GM23338 (cell line): Measurements from ENCODE around the gene CFAP74. TPM values are rescaled to one million over a fixed set of nuclear protein-coding genes. Genes with fewer than 3 reads are reported as not detected.

Experiments used
- ATAC-seq: fragments of 200-7000 bp; cut with Tn5 transposase; 3 replicates; pipeline ENCODE4 v1.9.1; 2020
- DNase-seq: peaks from one replicate; pipeline ENCODE4 v3.0.0-alpha.2; 2015; ENCODE audit warnings: low spot score
- H2AFZ ChIP-seq: fragments of 200-600 bp; sonication (generic); 2 replicates; pipeline ENCODE4 v1.8.0; 2016; ENCODE audit warnings: antibody characterized with exemption, mild to moderate bottlenecking, moderate library complexity
- H3F3A ChIP-seq: fragments of 200-600 bp; sonication (generic); replicated peaks from 2 replicates; pipeline ENCODE4 v1.8.0; 2017; ENCODE audit warnings: antibody characterized with exemption, mixed run types, low read depth
- H3K27ac ChIP-seq: fragments of 200-600 bp; sonication (generic); 2 replicates; pipeline ENCODE4 v1.6.1; 2016; ENCODE audit warnings: low read depth
- H3K27me3 ChIP-seq: fragments of 200-600 bp; sonication (generic); 2 replicates; pipeline ENCODE4 v1.8.0; 2016; ENCODE audit warnings: mild to moderate bottlenecking, mixed run types, moderate library complexity; ENCODE audit not compliant: insufficient read depth
- H3K36me3 ChIP-seq: fragments of 200-600 bp; sonication (generic); 2 replicates; pipeline ENCODE4 v1.8.0; 2016; ENCODE audit warnings: mild to moderate bottlenecking; ENCODE audit not compliant: insufficient read depth
- H3K4me1 ChIP-seq: fragments of 200-600 bp; sonication (generic); 2 replicates; pipeline ENCODE4 v1.8.0; 2016; ENCODE audit warnings: mild to moderate bottlenecking, moderate library complexity; ENCODE audit not compliant: insufficient read depth
- H3K4me2 ChIP-seq: fragments of 200-600 bp; sonication (generic); 2 replicates; pipeline ENCODE4 v1.7.1; 2017; ENCODE audit warnings: mixed run types
- H3K4me3 ChIP-seq: fragments of 200-600 bp; sonication (generic); 2 replicates; pipeline ENCODE4 v1.6.1; 2016; ENCODE audit warnings: mixed run types
- H3K79me2 ChIP-seq: fragments of 200-600 bp; sonication (generic); replicated peaks from 2 replicates; pipeline ENCODE4 v1.8.0; 2017; ENCODE audit warnings: mild to moderate bottlenecking; ENCODE audit not compliant: insufficient read depth
- H3K9me2 ChIP-seq: fragments of 200-600 bp; sonication (generic); 2 replicates; pipeline ENCODE4 v1.8.0; 2017; ENCODE audit not compliant: insufficient read depth
- H4K20me1 ChIP-seq: fragments of 200-600 bp; sonication (generic); replicated peaks from 2 replicates; pipeline ENCODE4 v1.8.0; 2017; ENCODE audit warnings: mild to moderate bottlenecking; ENCODE audit not compliant: insufficient read depth
- H3K27ac Mint-ChIP-seq: 2 replicates; pipeline ENCODE4 v1.8.0; 2020; ENCODE audit warnings: inconsistent platforms, mild to moderate bottlenecking, moderate library complexity, mixed read lengths
- H3K27me3 Mint-ChIP-seq: 3 replicates; pipeline ENCODE4 v1.8.0; 2022; ENCODE audit warnings: low read depth, mild to moderate bottlenecking, moderate library complexity, mixed read lengths, inconsistent platforms; ENCODE audit not compliant: insufficient read depth, poor library complexity
- H3K36me3 Mint-ChIP-seq: 3 replicates; pipeline ENCODE4 v1.8.0; 2021; ENCODE audit warnings: low read depth, mild to moderate bottlenecking, inconsistent platforms, moderate library complexity, mixed read lengths
- H3K4me1 Mint-ChIP-seq: 3 replicates; pipeline ENCODE4 v1.8.0; 2020; ENCODE audit warnings: mild to moderate bottlenecking, inconsistent platforms, mixed read lengths
- H3K4me3 Mint-ChIP-seq: 3 replicates; pipeline ENCODE4 v1.8.0; 2021; ENCODE audit warnings: moderate library complexity, mild to moderate bottlenecking, inconsistent platforms, mixed read lengths
- H3K9me3 Mint-ChIP-seq: 3 replicates; pipeline ENCODE4 v1.8.0; 2020; ENCODE audit warnings: moderate library complexity, mild to moderate bottlenecking, inconsistent platforms, mixed read lengths
- CREB1 ChIP-seq: fragments of 250-450 bp; sonication (Bioruptor Pico); IDR thresholded peaks from 2 replicates; pipeline ENCODE4 v1.5.0; 2020; ENCODE audit warnings: low read depth, mild to moderate bottlenecking, moderate library complexity
- ETS1 ChIP-seq: IDR thresholded peaks from 2 replicates; pipeline ENCODE4 v1.6.1; 2016; ENCODE audit warnings: antibody characterized with exemption
- EZH2 ChIP-seq: fragments of 200-600 bp; sonication (generic); IDR thresholded peaks from one replicate; pipeline ENCODE4 v1.8.0; 2017; ENCODE audit warnings: antibody characterized with exemption, mild to moderate bottlenecking, low read depth; ENCODE audit not compliant: unreplicated experiment
- EZH2phosphoT487 ChIP-seq: fragments of 200-600 bp; sonication (generic); IDR thresholded peaks from one replicate; pipeline ENCODE4 v1.8.1; 2018; ENCODE audit warnings: antibody characterized with exemption; ENCODE audit not compliant: unreplicated experiment
- JUNB ChIP-seq: IDR thresholded peaks from one replicate; pipeline ENCODE4 v1.6.1; 2016; ENCODE audit warnings: antibody characterized with exemption; ENCODE audit not compliant: unreplicated experiment
- POLR2AphosphoS5 ChIP-seq: IDR thresholded peaks from 2 replicates; pipeline ENCODE4 v1.6.1; 2016; ENCODE audit warnings: antibody characterized with exemption, low read depth
- STAT1 ChIP-seq: IDR thresholded peaks from one replicate; pipeline ENCODE4 v1.6.1; 2016; ENCODE audit warnings: antibody characterized with exemption; ENCODE audit not compliant: unreplicated experiment
- ZNF114 ChIP-seq: fragments of 250-450 bp; sonication (Bioruptor Pico); IDR thresholded peaks from 2 replicates; pipeline ENCODE4 v1.5.0; 2020; ENCODE audit warnings: mild to moderate bottlenecking, moderate library complexity
- ZNF331 ChIP-seq: fragments of 250-450 bp; sonication (Bioruptor Pico); IDR thresholded peaks from 2 replicates; pipeline ENCODE4 v1.5.0; 2020; ENCODE audit warnings: low read depth, mild to moderate bottlenecking, moderate library complexity
- ZNF462 ChIP-seq: fragments of 250-450 bp; sonication (Bioruptor Pico); IDR thresholded peaks from 2 replicates; pipeline ENCODE4 v1.5.0; 2020; ENCODE audit warnings: mild to moderate bottlenecking, moderate library complexity
- polyA plus RNA-seq: library from polyadenylated mRNA; unstranded; fragments of >200 nt; fragmentation: Nextera tagmentation; extraction: Ambion mirVana; gene quantifications from 2 replicates; pipeline ENCODE4 v1.2.1, GENCODE V29; 2016
- total RNA-seq: library from RNA; depleted of rRNA; stranded (reverse); fragments of >200 nt; shearing (Covaris generic); gene quantifications from 2 replicates; pipeline ENCODE4 v1.2.3, GENCODE V29; 2014

CFAP74 gene
- total and polyA plus RNA-seq, 2 experiments from 2014 or later, result 0.21 TPM; not detected in 1

- no peaks in the 10 kb centered on the region for H3K9me3 Mint-ChIP-seq
- Histone ChIP-seq H3K79me2 (no peaks in the 10 kb centered on the region), H4K20me1 (no peaks in the 10 kb centered on the region), H3K27ac (no peak overlapping the region), H2AFZ (no peak overlapping the region), H3K9me2 (no peaks in the 10 kb centered on the region), H3K27me3 (no peaks in the 10 kb centered on the region), H3F3A (no peaks in the 10 kb centered on the region), H3K36me3 (no peaks in the 10 kb centered on the region), H3K4me1 (no peaks in the 10 kb centered on the region), H3K4me2 (no peak overlapping the region), H3K4me3 (no peak overlapping the region)
- no peak for DNase-seq
- no peak overlapping the region for H3K27ac Mint-ChIP-seq
- TF ChIP-seq POLR2AphosphoS5, result no peak
- TF ChIP-seq ZNF462 (CRISPR knock-in tag), result no peak
- no peak for TF ChIP-seq ZNF114 (CRISPR knock-in tag)
- TF ChIP-seq STAT1, result no peak
- no peak for TF ChIP-seq CREB1 (CRISPR knock-in tag)
- TF ChIP-seq ETS1, result no peak
- TF ChIP-seq EZH2phosphoT487, result no peak
- TF ChIP-seq ZNF331, result no peak
- no peak for TF ChIP-seq JUNB
- no peak for TF ChIP-seq EZH2
- ATAC-seq, result no peak
- peaks cover 9% of the 10 kb centered on the region for H3K27me3 Mint-ChIP-seq
- peaks cover 13% of the 10 kb centered on the region; the same call in 2 of the 3 replicates for H3K4me1 Mint-ChIP-seq
- H3K36me3 Mint-ChIP-seq, result no peaks in the 10 kb centered on the region
- no peak overlapping the region for H3K4me3 Mint-ChIP-seq
Measured at GRCh38 chr1:1990222-1990621, 13.4 kb downstream of the CFAP74 start.
